Measurements from ENCODE around the gene HNRNPL. TPM values are rescaled to one million over a fixed set of nuclear protein-coding genes. Genes with fewer than 3 reads are reported as not detected.

HNRNPL gene
- total and polyA plus RNA-seq, 9 of the 15 experiments (the other 6 are each of a cell fraction or from before 2014, with no cell fraction given) = 39.5 to 610 (median 299) TPM

- no peak for TF ChIP-seq CBX2 (IDR thresholded peaks at IDR 0.05; ENCODE audit: insufficient read depth, low read length, poor library complexity, severe bottlenecking)
- TF ChIP-seq TRIM28 (IDR thresholded peaks at IDR 0.05) = no peak
- no peak for TF ChIP-seq ZNF740 (CRISPR knock-in tag; IDR thresholded peaks at IDR 0.05)
- no peak for TF ChIP-seq ZNF740 (tag; IDR thresholded peaks at IDR 0.05)
- TF ChIP-seq VEZF1 (CRISPR knock-in tag; IDR thresholded peaks at IDR 0.05) = peak; percentile 80
- no peak for TF ChIP-seq ARID3A (IDR thresholded peaks at IDR 0.05; ENCODE audit: borderline replicate concordance, low read depth, low read length)
- TF ChIP-seq HLTF (IDR thresholded peaks at IDR 0.05) = 0 out of 2 replicates have a peak, but pooled peaks have one; percentile 32
- no peak for TF ChIP-seq NEUROD1 (IDR thresholded peaks at IDR 0.05; ENCODE audit: borderline replicate concordance, low read depth, low read length, partially characterized antibody)
- TF ChIP-seq MAZ (CRISPR knock-in tag; conservative IDR thresholded peaks at IDR 0.05 in 1 of 2, IDR thresholded peaks at IDR 0.05 in 1 of 2) = 0 out of 4 replicates have a peak, but pooled peaks of 1 of the 2 experiments have one; percentile 27
- no peak for TF ChIP-seq E2F8 (IDR thresholded peaks at IDR 0.05; ENCODE audit: low read depth, partially characterized antibody)
- TF ChIP-seq PHF20 (IDR thresholded peaks at IDR 0.05; ENCODE audit: partially characterized antibody) = peak; percentile 80
- no peak for TF ChIP-seq BACH1 (tag; IDR thresholded peaks at IDR 0.05)
- no peak for TF ChIP-seq CBX8 (IDR thresholded peaks at IDR 0.05; ENCODE audit: borderline replicate concordance, extremely low read depth, low read depth, low read length, poor library complexity, severe bottlenecking)
- no peak for TF ChIP-seq HDAC3 (IDR thresholded peaks at IDR 0.05; ENCODE audit: borderline replicate concordance, partially characterized antibody)
- TF ChIP-seq THRA (IDR thresholded peaks at IDR 0.05) = no peak
Measured at GRCh38 chr19:38877781-38878574, 28.2 kb upstream of the HNRNPL start, which contains the start of gene RINL (continued).
